Activated naive CD8-positive, alpha-beta T cell treated with anti-CD3 and anti-CD28 coated beads, Interleukin-2, amount 50 U/mL, for 16 hours (primary cell): ENCODE measurements around the gene MRPL52.
"Not testable (repeated sequence)": the region's sequence is repeated elsewhere in the genome, so short reads cannot be mapped to it uniquely, and the experiment has no call there.

Experiments used
- DNase-seq: peaks from one replicate; pipeline ENCODE4 v3.0.0-alpha.2; 2020; ENCODE audit warnings: low read depth, low spot score

Gene MRPL52

GRCh38 chr14:22829661-22830442 is at the start of gene MRPL52:
TSS of gene MRPL52 (plus strand) at chr14:22829887. CDS start at chr14:22829913, 26 bp downstream.
- DNase-seq: peak; percentile 83

GRCh38 chr14:22780105-22780679 is 49.5 kb upstream of the MRPL52 start:
- no peak for DNase-seq

GRCh38 chr14:22780941-22781300 is 48.8 kb upstream of the MRPL52 start:
- DNase-seq: no peak

GRCh38 chr14:22781301-22781991 is 48.2 kb upstream of the MRPL52 start:
- DNase-seq: no peak

- DNase-seq: no peak
Observed at GRCh38 chr14:22786685-22787084, 43.0 kb upstream of the MRPL52 start.

- DNase-seq: no peak
Observed at GRCh38 chr14:22791301-22791700, 38.4 kb upstream of the MRPL52 start.

- no peak for DNase-seq
Observed at GRCh38 chr14:22792158-22792557, 37.5 kb upstream of the MRPL52 start.

- DNase-seq: not testable (repeated sequence)
Observed at GRCh38 chr14:22793550-22793949, 36.1 kb upstream of the MRPL52 start.

- DNase-seq: no peak
Observed at GRCh38 chr14:22793976-22794375, 35.7 kb upstream of the MRPL52 start.

GRCh38 chr14:22794551-22794951 is 35.1 kb upstream of the MRPL52 start:
- DNase-seq: no peak

GRCh38 chr14:22796087-22796707 is 33.5 kb upstream of the MRPL52 start:
- no peak for DNase-seq

GRCh38 chr14:22797017-22797917 is 32.4 kb upstream of the MRPL52 start:
- no peak for DNase-seq

- DNase-seq: no peak
Observed at GRCh38 chr14:22798528-22798927, 31.2 kb upstream of the MRPL52 start.

- no peak for DNase-seq
Observed at GRCh38 chr14:22800346-22800745, 29.3 kb upstream of the MRPL52 start.

- no peak for DNase-seq
Observed at GRCh38 chr14:22801716-22802115, 28.0 kb upstream of the MRPL52 start.

GRCh38 chr14:22802860-22803686 is 26.6 kb upstream of the MRPL52 start:
- no peak for DNase-seq

- no peak for DNase-seq
Observed at GRCh38 chr14:22803687-22803974, 26.1 kb upstream of the MRPL52 start.

- DNase-seq: not testable (repeated sequence)
Observed at GRCh38 chr14:22805235-22805634, 24.5 kb upstream of the MRPL52 start.

GRCh38 chr14:22807432-22808087 is 22.1 kb upstream of the MRPL52 start:
- no peak for DNase-seq
